ENCODE measurements around the gene TSPAN18. TPM values are rescaled to one million over a fixed set of nuclear protein-coding genes. Genes with fewer than 3 reads are reported as not detected.
A peak's percentile ranks its signal among the peaks of the same experiment; 100 is the strongest.

The TSPAN18 gene
- total RNA-seq, 6 donors from 2014 or later = 8.2 to 48.6 (median 17.5) TPM

- no peak overlapping the region for H3K4me3 ChIP-seq
- 45 to 55% methylated on average over 18 of the region's 18 CpGs for WGBS, 2 donors
- no peak for DNase-seq
Observed at GRCh38 chr11:44788536-44789261, 61.9 kb downstream of the TSPAN18 start.

GRCh38 chr11:44789496-44789895 is 62.7 kb downstream of the TSPAN18 start:
- Histone ChIP-seq H3K27ac (no peak overlapping the region), H3K4me3 (no peak overlapping the region), H3K27me3 (no peaks in the 10 kb centered on the region), H3K9me3 (no peaks in the 10 kb centered on the region), H3K4me1 (no peaks in the 10 kb centered on the region), H3K36me3 (no peaks in the 10 kb centered on the region)
- TF ChIP-seq POLR2AphosphoS5 (IDR thresholded peaks at IDR 0.05) (no peak), EP300 (IDR thresholded peaks at IDR 0.05) (no peak), POLR2A (IDR thresholded peaks at IDR 0.05) (no peak)
- TF ChIP-seq, protein P1, sequence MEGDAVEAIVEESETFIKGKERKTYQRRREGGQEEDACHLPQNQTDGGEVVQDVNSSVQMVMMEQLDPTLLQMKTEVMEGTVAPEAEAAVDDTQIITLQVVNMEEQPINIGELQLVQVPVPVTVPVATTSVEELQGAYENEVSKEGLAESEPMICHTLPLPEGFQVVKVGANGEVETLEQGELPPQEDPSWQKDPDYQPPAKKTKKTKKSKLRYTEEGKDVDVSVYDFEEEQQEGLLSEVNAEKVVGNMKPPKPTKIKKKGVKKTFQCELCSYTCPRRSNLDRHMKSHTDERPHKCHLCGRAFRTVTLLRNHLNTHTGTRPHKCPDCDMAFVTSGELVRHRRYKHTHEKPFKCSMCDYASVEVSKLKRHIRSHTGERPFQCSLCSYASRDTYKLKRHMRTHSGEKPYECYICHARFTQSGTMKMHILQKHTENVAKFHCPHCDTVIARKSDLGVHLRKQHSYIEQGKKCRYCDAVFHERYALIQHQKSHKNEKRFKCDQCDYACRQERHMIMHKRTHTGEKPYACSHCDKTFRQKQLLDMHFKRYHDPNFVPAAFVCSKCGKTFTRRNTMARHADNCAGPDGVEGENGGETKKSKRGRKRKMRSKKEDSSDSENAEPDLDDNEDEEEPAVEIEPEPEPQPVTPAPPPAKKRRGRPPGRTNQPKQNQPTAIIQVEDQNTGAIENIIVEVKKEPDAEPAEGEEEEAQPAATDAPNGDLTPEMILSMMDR (IDR thresholded peaks at IDR 0.05) = no peak
- 32 to 35% methylated on average over 3 of the region's 3 CpGs for WGBS, 2 donors
- no peak for DNase-seq
- ATAC-seq (ENCODE audit: low FRiP score in 2 of 2) = no peak

More at GRCh38 chr11:44788536-44789261, 61.9 kb downstream of the TSPAN18 start:
- H3K27ac ChIP-seq = no peak overlapping the region
- ATAC-seq (ENCODE audit: low FRiP score in 2 of 2) = no peak
- no peaks in the 10 kb centered on the region for H3K27me3 ChIP-seq
- H3K4me1 ChIP-seq = no peaks in the 10 kb centered on the region
- no peaks in the 10 kb centered on the region for H3K9me3 ChIP-seq
- TF ChIP-seq POLR2A (IDR thresholded peaks at IDR 0.05) (no peak), EP300 (IDR thresholded peaks at IDR 0.05) (no peak), POLR2AphosphoS5 (IDR thresholded peaks at IDR 0.05) (no peak)
- TF ChIP-seq, protein P1 (IDR thresholded peaks at IDR 0.05) = no peak
- no peaks in the 10 kb centered on the region for H3K36me3 ChIP-seq

- ATAC-seq (ENCODE audit: low FRiP score in 2 of 2) (no peak), DNase-seq (no peak)
- no peak overlapping the region for H3K4me3 ChIP-seq
Observed at GRCh38 chr11:44790211-44790610, 63.4 kb downstream of the TSPAN18 start.

GRCh38 chr11:44791316-44791925 is 64.7 kb downstream of the TSPAN18 start:
- H3K9me3 ChIP-seq = no peaks in the 10 kb centered on the region
- TF ChIP-seq POLR2A (IDR thresholded peaks at IDR 0.05) (no peak), EP300 (IDR thresholded peaks at IDR 0.05) (no peak)
- H3K27me3 ChIP-seq = no peaks in the 10 kb centered on the region
- no peak for ATAC-seq (ENCODE audit: low FRiP score in 2 of 2)
- no peak overlapping the region for H3K4me3 ChIP-seq
- H3K27ac ChIP-seq = no peak overlapping the region
- DNase-seq = no peak
- H3K36me3 ChIP-seq = no peaks in the 10 kb centered on the region
- H3K4me1 ChIP-seq = no peaks in the 10 kb centered on the region
- WGBS, 2 donors = 90 to 91% methylated on average over 12 to 13 of the region's 13 CpGs

More at GRCh38 chr11:44790211-44790610, 63.4 kb downstream of the TSPAN18 start:
- H3K9me3 ChIP-seq = no peaks in the 10 kb centered on the region
- no peak overlapping the region for H3K27ac ChIP-seq
- no peaks in the 10 kb centered on the region for H3K36me3 ChIP-seq
- no peak for TF ChIP-seq POLR2AphosphoS5 (IDR thresholded peaks at IDR 0.05)
- TF ChIP-seq EP300 (IDR thresholded peaks at IDR 0.05) = no peak
- no peak for TF ChIP-seq POLR2A (IDR thresholded peaks at IDR 0.05)
- TF ChIP-seq, protein P1 (IDR thresholded peaks at IDR 0.05) = no peak
- H3K27me3 ChIP-seq = no peaks in the 10 kb centered on the region
- WGBS, 2 donors = 93 to 94% methylated on average over 10 of the region's 10 CpGs
- no peaks in the 10 kb centered on the region for H3K4me1 ChIP-seq

DNA sequence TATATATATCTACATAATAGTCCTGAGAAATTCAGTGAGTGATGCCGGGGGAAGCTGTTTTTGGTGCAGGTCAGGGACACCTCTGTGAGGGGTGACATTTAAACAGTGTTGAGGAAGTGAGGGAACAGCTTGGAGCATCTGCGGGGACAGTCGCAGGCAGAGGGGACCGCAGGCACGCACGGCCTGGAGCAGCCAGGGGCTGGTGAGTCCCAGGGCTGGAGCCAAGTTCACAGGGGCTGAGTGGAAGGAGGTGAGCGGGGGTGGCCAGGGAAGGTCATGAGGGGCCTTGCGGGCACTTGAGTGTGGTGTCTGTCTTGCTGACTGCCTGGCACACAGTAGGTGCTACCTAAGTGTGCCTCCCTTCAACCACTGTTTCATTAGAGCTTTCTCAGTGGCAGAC is 65.4 kb downstream of the TSPAN18 start:
- 88 to 93% methylated on average over 8 of the region's 8 CpGs for WGBS, 2 donors
- no peaks in the 10 kb centered on the region for H3K36me3 ChIP-seq
- no peaks in the 10 kb centered on the region for H3K4me1 ChIP-seq
- ATAC-seq (ENCODE audit: low FRiP score in 2 of 2) (no peak), DNase-seq (peak in 1 of 2 donors; percentile 58)
- no peaks in the 10 kb centered on the region for H3K27me3 ChIP-seq
- H3K9me3 ChIP-seq = no peaks in the 10 kb centered on the region
- no peak overlapping the region for H3K27ac ChIP-seq
- TF ChIP-seq EP300 (IDR thresholded peaks at IDR 0.05) = no peak
- TF ChIP-seq, protein P1 (IDR thresholded peaks at IDR 0.05) = no peak
- no peak for TF ChIP-seq POLR2AphosphoS5 (IDR thresholded peaks at IDR 0.05)
- TF ChIP-seq POLR2A (IDR thresholded peaks at IDR 0.05) = no peak
- H3K4me3 ChIP-seq = no peak overlapping the region
